HCT116 (cell line): ENCODE results near the gene SYNE2. TPM values are rescaled to one million over a fixed set of nuclear protein-coding genes. Genes with fewer than 3 reads are reported as not detected.

Experiments
- ATAC-seq: fragments of 200-7000 bp; cut with Tn5 transposase; 2 replicates; pipeline ENCODE4 v1.9.1; 2020; ENCODE audit warnings: mild to moderate bottlenecking, moderate library complexity
- BruUV-seq: library from RNA; stranded (reverse); fragments of 400-500 nt; replicated peaks from 2 replicates; lab custom pipeline; 2021; lab: Mats Ljungman, UMichigan
- CTCF ChIA-PET: fragments of 300-600 bp; sonication (Branson Sonifier 250); formaldehyde crosslinking; loops from one replicate; lab custom pipeline; 2021; ENCODE audit warnings: antibody characterized with exemption; lab: Charles Lee
- POLR2A ChIA-PET: fragments of 300-600, 350-600 bp; sonication (Branson Sonifier 250); formaldehyde crosslinking; loops from one replicate; lab custom pipeline; 2021; ENCODE audit warnings: antibody characterized with exemption; lab: Charles Lee
- RAD21 ChIA-PET, 2 experiments: fragments of 300-600 bp; sonication (Branson Sonifier 250); formaldehyde crosslinking; loops; one replicate each; lab custom pipeline; 2023; ENCODE audit warnings: low total read pairs in 2 of 2; ENCODE audit not compliant: uncharacterized antibody in 2 of 2, unreplicated experiment in 2 of 2, low non-redundant PET in 1 of 2; lab: Charles Lee
- DNase-seq: peaks from one replicate; pipeline ENCODE4 v3.0.0-alpha.2; 2010; ENCODE audit warnings: low read depth, low spot score
- H2AFZ ChIP-seq: fragments of 200-600 bp; shearing (Covaris generic), sonication (generic); 2 replicates; pipeline ENCODE4 v1.6.1; 2017; ENCODE audit warnings: low read depth, mixed run types, mixed read lengths, antibody characterized with exemption, low read length; ENCODE audit not compliant: poor library complexity, severe bottlenecking
- H3K27ac ChIP-seq: 2 replicates; pipeline ENCODE4 v1.5.1; 2012; ENCODE audit warnings: low read depth, low read length
- H3K27me3 ChIP-seq: fragments of 200-600 bp; sonication (generic); 2 replicates; pipeline ENCODE4 v1.6.1; 2016; ENCODE audit warnings: mixed run types, low read length, mixed read lengths; ENCODE audit not compliant: insufficient read depth
- H3K36me3 ChIP-seq, 2 experiments: fragments of 200-500 bp in 1 of 2; fragments of 200-600 bp in 1 of 2; sonication (Bioruptor generic) in 1 of 2; sonication (generic) in 1 of 2; 2 replicates each; pipeline versions ENCODE4 v1.5.1 to v1.6.1; 2014 to 2016; ENCODE audit warnings: low read length in 2 of 2, inconsistent platforms in 1 of 2, mixed read lengths in 1 of 2, mixed run types in 1 of 2; ENCODE audit not compliant: insufficient read depth in 2 of 2, control insufficient read depth in 1 of 2
- H3K4me1 ChIP-seq, 2 experiments: fragments of 200-600 bp in 1 of 2; sonication (generic) in 1 of 2; 2 replicates each; pipeline versions ENCODE4 v1.5.1 to v1.6.1; 2012 to 2017; ENCODE audit warnings: low read length in 2 of 2, inconsistent platforms in 1 of 2, mild to moderate bottlenecking in 1 of 2, mixed read lengths in 1 of 2, mixed run types in 1 of 2, moderate library complexity in 1 of 2; ENCODE audit not compliant: insufficient read depth in 2 of 2, control insufficient read depth in 1 of 2
- H3K4me2 ChIP-seq: fragments of 200-600 bp; sonication (generic); 2 replicates; pipeline ENCODE4 v1.6.1; 2017; ENCODE audit warnings: mixed run types, low read length, mixed read lengths
- H3K4me3 ChIP-seq, 2 experiments: fragments of 200-600 bp in 1 of 2; sonication (generic) in 1 of 2; replicated peaks in 1 of 2; 2 replicates each; pipeline ENCODE4 v1.5.1; 2011 to 2016; ENCODE audit warnings: low read length in 2 of 2, control low read depth in 1 of 2, low read depth in 1 of 2, mild to moderate bottlenecking in 1 of 2, mixed read lengths in 1 of 2, mixed run types in 1 of 2
- H3K79me2 ChIP-seq: fragments of 200-600 bp; sonication (generic); 2 replicates; pipeline ENCODE4 v1.6.1; 2017; ENCODE audit warnings: mild to moderate bottlenecking, mixed run types, low read length, moderate library complexity, mixed read lengths; ENCODE audit not compliant: insufficient read depth
- H3K9ac ChIP-seq: fragments of 200-600 bp; sonication (generic); 2 replicates; pipeline ENCODE4 v1.6.1; 2016; ENCODE audit warnings: low read length, mixed read lengths
- H3K9me2 ChIP-seq: fragments of 200-600 bp; sonication (generic), shearing (Covaris generic); 2 replicates; pipeline ENCODE4 v1.6.1; 2017; ENCODE audit warnings: mixed run types, mild to moderate bottlenecking, moderate library complexity; ENCODE audit not compliant: insufficient read depth
- H3K9me3 ChIP-seq, 2 experiments: fragments of 200-500 bp in 1 of 2; fragments of 200-600 bp in 1 of 2; sonication (Bioruptor generic) in 1 of 2; sonication (generic) in 1 of 2; 2 replicates each; pipeline ENCODE4 v1.6.1; 2014 to 2017; ENCODE audit warnings: low read length in 2 of 2, mixed read lengths in 2 of 2, inconsistent platforms in 1 of 2, low read depth in 1 of 2, mild to moderate bottlenecking in 1 of 2, mixed run types in 1 of 2, moderate library complexity in 1 of 2; ENCODE audit not compliant: control insufficient read depth in 1 of 2, insufficient read depth in 1 of 2
- H4K20me1 ChIP-seq: fragments of 200-600 bp; sonication (generic), shearing (Covaris generic); 2 replicates; pipeline ENCODE4 v1.6.1; 2017; ENCODE audit warnings: mixed run types, mild to moderate bottlenecking, moderate library complexity; ENCODE audit not compliant: insufficient read depth
- ATF3 ChIP-seq: IDR thresholded peaks from 2 replicates; pipeline ENCODE4 v1.6.1; 2012
- CBX3 ChIP-seq: IDR thresholded peaks from 2 replicates; pipeline ENCODE4 v1.6.1; 2012; ENCODE audit warnings: low read depth
- EGR1 ChIP-seq: IDR thresholded peaks from 2 replicates; pipeline ENCODE4 v1.6.1; 2012; ENCODE audit warnings: low read depth
- EZH2phosphoT487 ChIP-seq: fragments of 200-600 bp; IDR thresholded peaks from 2 replicates; pipeline ENCODE4 v1.6.1; 2018; ENCODE audit warnings: antibody characterized with exemption, borderline replicate concordance
- JUND ChIP-seq: IDR thresholded peaks from 2 replicates; pipeline ENCODE4 v1.6.1; 2012
- RAD21 ChIP-seq: IDR thresholded peaks from 2 replicates; pipeline ENCODE4 v1.6.1; 2012; ENCODE audit warnings: low read depth, mild to moderate bottlenecking
- YY1 ChIP-seq: IDR thresholded peaks from 2 replicates; pipeline ENCODE4 v1.6.1; 2011; ENCODE audit warnings: low read length, low read depth, moderate library complexity, mild to moderate bottlenecking; ENCODE audit not compliant: insufficient replicate concordance; ENCODE audit errors: extremely low read depth
- ZFX ChIP-seq: fragments of 450-650 bp; IDR thresholded peaks from 2 replicates; pipeline ENCODE4 v1.6.1; 2017
- intact Hi-C: fragments of 100-400 bp; cut with micrococcal nuclease; formaldehyde crosslinking; loops from 2 replicates; pipeline ENCODE4 v1.10.0; 2022
- total RNA-seq: library from RNA; stranded (reverse); gene quantifications from one replicate; pipeline ENCODE4 v1.2.1, GENCODE V29; 2021; ENCODE audit not compliant: unreplicated experiment

SYNE2 gene
- total RNA-seq, 1 experiment from 2014 or later, result 28.8 TPM

- no TSS peak for BruUV-seq
- POLR2A ChIA-PET, result no interaction called here
- intact Hi-C loops, result no loop called here
- Histone ChIP-seq H3K4me2 (no peak overlapping the region), H3K9ac (no peak overlapping the region), H3K27me3 (no peaks in the 10 kb centered on the region), H3K36me3 (no peaks in the 10 kb centered on the region), H2AFZ (no peak overlapping the region), H3K79me2 (no peaks in the 10 kb centered on the region), H3K27ac (no peak overlapping the region), H3K4me1 (no peaks in the 10 kb centered on the region), H3K9me2 (no peaks in the 10 kb centered on the region), H4K20me1 (no peaks in the 10 kb centered on the region), H3K4me3 (no peak overlapping the region), H3K9me3 (no peaks in the 10 kb centered on the region)
- CTCF ChIA-PET, result no interaction called here
- RAD21 ChIA-PET, result no interaction called here
- DNase-seq (no peak), ATAC-seq (no peak)
- TF ChIP-seq CBX3 (no peak), EGR1 (no peak), RAD21 (no peak), EZH2phosphoT487 (no peak), ZFX (no peak)
These were observed 393.9 kb downstream of the SYNE2 start for GRCh38 chr14:64246688-64247087.

- no TSS peak for BruUV-seq
These were observed 394.4 kb downstream of the SYNE2 start for GRCh38 chr14:64247195-64247594.

More at GRCh38 chr14:64247195-64247594, 394.4 kb downstream of the SYNE2 start:
- Histone ChIP-seq H3K79me2 (no peaks in the 10 kb centered on the region), H3K4me3 (no peak overlapping the region), H3K4me1 (no peaks in the 10 kb centered on the region), H3K36me3 (no peaks in the 10 kb centered on the region), H3K27me3 (no peaks in the 10 kb centered on the region), H3K27ac (no peak overlapping the region), H4K20me1 (no peaks in the 10 kb centered on the region), H2AFZ (no peak overlapping the region), H3K9ac (no peak overlapping the region), H3K9me3 (no peaks in the 10 kb centered on the region), H3K9me2 (no peaks in the 10 kb centered on the region), H3K4me2 (no peak overlapping the region)
- DNase-seq (no peak), ATAC-seq (no peak)
- intact Hi-C loops, result no loop called here
- RAD21 ChIA-PET, result no interaction called here
- TF ChIP-seq YY1 (no peak), ATF3 (no peak), CBX3 (no peak), JUND (no peak), ZFX (no peak)
- POLR2A ChIA-PET, result no interaction called here
- CTCF ChIA-PET, result no interaction called here
